Large intestine (tissue), 3 donors: ENCODE data around the gene ERFE. TPM values are rescaled to one million over a fixed set of nuclear protein-coding genes. Genes with fewer than 3 reads are reported as not detected.

Experiments used
- DNase-seq, 2 donors: peaks; one replicate each; pipeline versions ENCODE4 v3.0.0 to v3.0.0-alpha.2; 2013
- H3K27ac ChIP-seq: one replicate; pipeline ENCODE4 v1.5.1; 2013; ENCODE audit warnings: low read length
- H3K27me3 ChIP-seq: 2 replicates; pipeline ENCODE4 v1.6.1; 2013; ENCODE audit warnings: low read length; ENCODE audit not compliant: control insufficient read depth, insufficient read depth
- H3K36me3 ChIP-seq: 2 replicates; pipeline ENCODE4 v1.6.1; 2013; ENCODE audit warnings: low read length; ENCODE audit not compliant: control insufficient read depth, insufficient read depth
- H3K4me1 ChIP-seq: one replicate; pipeline ENCODE4 v1.6.1; 2013; ENCODE audit warnings: low read length; ENCODE audit not compliant: control insufficient read depth, insufficient read depth
- H3K4me3 ChIP-seq: one replicate; pipeline ENCODE4 v1.5.1; 2013; ENCODE audit warnings: low read length
- H3K9me3 ChIP-seq: one replicate; pipeline ENCODE4 v1.6.1; 2013; ENCODE audit warnings: mild to moderate bottlenecking, low read depth, low read length, moderate library complexity; ENCODE audit not compliant: control insufficient read depth
- WGBS: methylation state at CpG from one replicate; pipeline ENCODE4 v1.1.5; 2013; ENCODE audit warnings: low lambda C conversion rate; ENCODE audit not compliant: insufficient coverage; 5-methylcytosine and 5-hydroxymethylcytosine counted together
- polyA plus RNA-seq: library from polyadenylated mRNA; unstranded; fragments of 120-200 nt; gene quantifications from one replicate; pipeline ENCODE4 v1.2.1, GENCODE V29; 2013

The ERFE gene
- polyA plus RNA-seq, 1 donor, result 0.94 TPM

GRCh38 chr2:238141541-238142318 is 17.0 kb upstream of the ERFE start:
- no CpG with 5 or more reads among the region's 10 CpGs for WGBS

GRCh38 chr2:238142382-238143205 is 16.2 kb upstream of the ERFE start:
- Histone ChIP-seq H3K27me3 (no peaks in the 10 kb centered on the region), H3K4me1 (peaks cover 9% of the 10 kb centered on the region), H3K27ac (no peak overlapping the region), H3K9me3 (no peaks in the 10 kb centered on the region), H3K4me3 (no peak overlapping the region), H3K36me3 (no peaks in the 10 kb centered on the region)
- no CpG with 5 or more reads among the region's 30 CpGs for WGBS
- no peak for DNase-seq

More at GRCh38 chr2:238141541-238142318, 17.0 kb upstream of the ERFE start:
- H3K9me3 ChIP-seq, result no peaks in the 10 kb centered on the region
- peak; percentile 82 to 88 for DNase-seq
- no peaks in the 10 kb centered on the region for H3K27me3 ChIP-seq
- no peaks in the 10 kb centered on the region for H3K36me3 ChIP-seq
- peaks cover 9% of the 10 kb centered on the region for H3K4me1 ChIP-seq
- no peak overlapping the region for H3K4me3 ChIP-seq
- no peak overlapping the region for H3K27ac ChIP-seq

GRCh38 chr2:238143239-238143951 is 15.4 kb upstream of the ERFE start:
- WGBS, result 80% methylated on average over 1 of the region's 20 CpGs
- no peaks in the 10 kb centered on the region for H3K36me3 ChIP-seq
- DNase-seq, result no peak
- no peak overlapping the region for H3K4me3 ChIP-seq
- no peaks in the 10 kb centered on the region for H3K27me3 ChIP-seq
- peaks cover 9% of the 10 kb centered on the region for H3K4me1 ChIP-seq
- no peaks in the 10 kb centered on the region for H3K9me3 ChIP-seq
- H3K27ac ChIP-seq, result no peak overlapping the region

- WGBS, result no CpG with 5 or more reads among the region's 5 CpGs
- no peak for DNase-seq
- Histone ChIP-seq H3K4me1 (peaks cover 9% of the 10 kb centered on the region), H3K27ac (no peak overlapping the region), H3K9me3 (no peaks in the 10 kb centered on the region), H3K4me3 (no peak overlapping the region), H3K27me3 (no peaks in the 10 kb centered on the region), H3K36me3 (no peaks in the 10 kb centered on the region)
Observed at GRCh38 chr2:238144262-238144661, 14.5 kb upstream of the ERFE start.

- Histone ChIP-seq H3K36me3 (no peaks in the 10 kb centered on the region), H3K27ac (no peak overlapping the region), H3K27me3 (no peaks in the 10 kb centered on the region), H3K4me3 (no peak overlapping the region), H3K4me1 (peaks cover 9% of the 10 kb centered on the region), H3K9me3 (no peaks in the 10 kb centered on the region)
- no peak for DNase-seq
- no CpG with 5 or more reads among the region's 12 CpGs for WGBS
Observed at GRCh38 chr2:238145046-238145445, 13.7 kb upstream of the ERFE start.

DNA sequence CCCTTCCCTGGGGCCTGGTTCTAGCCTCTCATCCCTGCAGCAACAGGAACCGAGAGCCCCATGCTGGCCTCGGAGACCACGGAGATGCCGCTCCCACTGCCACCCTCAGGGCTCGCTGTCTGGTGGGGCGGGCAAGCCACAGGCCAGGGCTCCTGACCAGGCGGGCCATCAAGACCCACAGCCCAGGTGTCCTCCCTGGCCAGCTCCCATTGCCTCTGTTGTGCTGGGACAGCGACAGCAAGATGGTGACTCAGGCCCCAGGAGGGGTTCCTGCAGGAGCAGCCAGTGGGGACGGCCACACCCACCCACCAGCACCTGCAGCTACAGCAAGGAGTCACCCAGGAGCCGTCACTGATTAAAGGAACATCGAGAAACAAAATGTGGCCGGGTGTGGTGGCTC is 12.9 kb upstream of the ERFE start:
- no peaks in the 10 kb centered on the region for H3K9me3 ChIP-seq
- H3K36me3 ChIP-seq, result no peaks in the 10 kb centered on the region
- H3K27me3 ChIP-seq, result no peaks in the 10 kb centered on the region
- H3K27ac ChIP-seq, result no peak overlapping the region
- DNase-seq, result no peak
- no CpG with 5 or more reads among the region's 12 CpGs for WGBS
- H3K4me3 ChIP-seq, result no peak overlapping the region
- H3K4me1 ChIP-seq, result peaks cover 9% of the 10 kb centered on the region

- H3K4me1 ChIP-seq, result peaks cover 3% of the 10 kb centered on the region
- no peaks in the 10 kb centered on the region for H3K27me3 ChIP-seq
- DNase-seq, result no peak
- no CpG with 5 or more reads among the region's 13 CpGs for WGBS
- no peak overlapping the region for H3K27ac ChIP-seq
- no peak overlapping the region for H3K4me3 ChIP-seq
- no peaks in the 10 kb centered on the region for H3K9me3 ChIP-seq
- H3K36me3 ChIP-seq, result no peaks in the 10 kb centered on the region
Observed at GRCh38 chr2:238146884-238147544, 11.8 kb upstream of the ERFE start.

DNA sequence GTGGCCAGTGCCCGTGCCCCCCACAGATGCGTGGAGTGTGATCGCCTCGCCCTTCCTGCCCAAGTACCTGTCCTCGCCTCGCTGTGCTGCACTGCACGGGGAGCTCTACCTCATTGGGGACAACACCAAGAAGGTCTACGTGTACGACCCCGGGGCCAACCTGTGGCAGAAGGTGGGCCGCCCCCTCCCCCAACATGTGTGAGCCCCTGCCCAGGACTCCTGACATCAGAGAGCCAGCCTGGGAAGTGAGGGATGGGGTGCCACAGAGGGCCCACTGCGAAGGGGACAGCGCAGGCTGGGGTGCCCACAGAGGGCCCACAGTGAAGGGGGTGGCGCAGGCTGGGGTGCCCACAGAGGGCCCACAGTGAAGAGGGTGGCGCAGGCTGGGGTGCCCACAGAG is 9.8 kb upstream of the ERFE start:
- Histone ChIP-seq H3K36me3 (no peaks in the 10 kb centered on the region), H3K4me1 (no peaks in the 10 kb centered on the region), H3K27me3 (no peaks in the 10 kb centered on the region), H3K9me3 (no peaks in the 10 kb centered on the region), H3K27ac (no peak overlapping the region), H3K4me3 (no peak overlapping the region)
- no peak for DNase-seq
- WGBS, result no CpG with 5 or more reads among the region's 15 CpGs

- H3K4me1 ChIP-seq, result no peaks in the 10 kb centered on the region
- H3K27me3 ChIP-seq, result no peaks in the 10 kb centered on the region
- no CpG with 5 or more reads among the region's 14 CpGs for WGBS
- H3K36me3 ChIP-seq, result no peaks in the 10 kb centered on the region
- DNase-seq, result no peak
- H3K27ac ChIP-seq, result no peak overlapping the region
- no peak overlapping the region for H3K4me3 ChIP-seq
- no peaks in the 10 kb centered on the region for H3K9me3 ChIP-seq
Observed at GRCh38 chr2:238149841-238150572, 8.8 kb upstream of the ERFE start.
